Cardiac fibroblast (primary cell): ENCODE data around the gene MREG.

Experiments
- DNase-seq, 2 donors: peaks; one replicate each; pipeline versions ENCODE4 v3.0.0 to v3.0.0-alpha.2; 2010; ENCODE audit warnings: low read depth in 2 of 2
- H3K4me3 ChIP-seq, 2 donors: replicated peaks in 1 of 2; 1 replicate in 1 of 2; 2 replicates in 1 of 2; pipeline ENCODE4 v1.5.1; 2011; ENCODE audit warnings: low read depth in 2 of 2, low read length in 2 of 2, mild to moderate bottlenecking in 2 of 2, moderate library complexity in 1 of 2
- TF ChIP-seq, protein P1 (sequence below): IDR thresholded peaks from one replicate; pipeline ENCODE4 v1.5.1; 2011; ENCODE audit warnings: low read depth, mild to moderate bottlenecking, low read length, inconsistent platforms

MREG gene

DNA sequence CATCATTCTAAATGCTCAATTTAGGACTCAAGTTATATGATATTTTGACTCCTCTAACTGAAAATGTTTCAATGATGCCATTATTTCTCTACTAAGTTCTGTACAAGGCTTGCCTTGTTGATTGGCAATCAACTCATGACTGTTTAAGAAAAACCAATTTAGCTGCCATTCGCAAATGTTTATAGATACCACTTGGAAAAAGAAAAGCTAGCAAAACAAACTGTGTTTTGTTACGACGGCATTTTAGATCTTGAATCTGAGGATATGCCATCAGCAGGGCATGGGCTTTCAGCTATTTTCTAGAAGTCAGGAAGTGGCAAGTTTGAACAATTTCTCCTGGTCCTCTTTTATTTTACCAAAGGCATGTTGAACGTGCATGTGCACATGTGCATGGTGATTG, 65.3 kb downstream of the MREG start:
- TF ChIP-seq, protein P1, sequence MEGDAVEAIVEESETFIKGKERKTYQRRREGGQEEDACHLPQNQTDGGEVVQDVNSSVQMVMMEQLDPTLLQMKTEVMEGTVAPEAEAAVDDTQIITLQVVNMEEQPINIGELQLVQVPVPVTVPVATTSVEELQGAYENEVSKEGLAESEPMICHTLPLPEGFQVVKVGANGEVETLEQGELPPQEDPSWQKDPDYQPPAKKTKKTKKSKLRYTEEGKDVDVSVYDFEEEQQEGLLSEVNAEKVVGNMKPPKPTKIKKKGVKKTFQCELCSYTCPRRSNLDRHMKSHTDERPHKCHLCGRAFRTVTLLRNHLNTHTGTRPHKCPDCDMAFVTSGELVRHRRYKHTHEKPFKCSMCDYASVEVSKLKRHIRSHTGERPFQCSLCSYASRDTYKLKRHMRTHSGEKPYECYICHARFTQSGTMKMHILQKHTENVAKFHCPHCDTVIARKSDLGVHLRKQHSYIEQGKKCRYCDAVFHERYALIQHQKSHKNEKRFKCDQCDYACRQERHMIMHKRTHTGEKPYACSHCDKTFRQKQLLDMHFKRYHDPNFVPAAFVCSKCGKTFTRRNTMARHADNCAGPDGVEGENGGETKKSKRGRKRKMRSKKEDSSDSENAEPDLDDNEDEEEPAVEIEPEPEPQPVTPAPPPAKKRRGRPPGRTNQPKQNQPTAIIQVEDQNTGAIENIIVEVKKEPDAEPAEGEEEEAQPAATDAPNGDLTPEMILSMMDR = no peak
- no peak for DNase-seq
- no peak overlapping the region for H3K4me3 ChIP-seq

DNA sequence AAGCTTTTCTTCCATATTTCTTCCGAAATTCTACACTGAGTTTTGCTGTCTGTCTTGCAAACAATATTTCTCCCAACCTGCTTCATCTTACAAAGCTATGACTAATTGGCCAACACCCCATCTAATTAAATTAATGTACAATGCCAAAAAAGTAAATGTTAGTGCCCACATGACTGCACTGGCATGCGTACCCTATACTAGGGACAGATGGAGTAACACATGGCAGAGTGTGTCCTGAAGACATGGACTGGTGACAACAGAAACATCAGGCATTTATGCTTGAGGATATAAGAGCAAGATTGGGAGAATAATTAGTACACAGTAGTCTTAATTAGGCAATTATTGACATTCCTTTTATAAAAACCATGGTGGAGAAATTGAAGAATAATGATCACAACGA, 66.8 kb downstream of the MREG start:
- no peak overlapping the region for H3K4me3 ChIP-seq
- DNase-seq = no peak
- TF ChIP-seq, protein P1 = no peak

DNA sequence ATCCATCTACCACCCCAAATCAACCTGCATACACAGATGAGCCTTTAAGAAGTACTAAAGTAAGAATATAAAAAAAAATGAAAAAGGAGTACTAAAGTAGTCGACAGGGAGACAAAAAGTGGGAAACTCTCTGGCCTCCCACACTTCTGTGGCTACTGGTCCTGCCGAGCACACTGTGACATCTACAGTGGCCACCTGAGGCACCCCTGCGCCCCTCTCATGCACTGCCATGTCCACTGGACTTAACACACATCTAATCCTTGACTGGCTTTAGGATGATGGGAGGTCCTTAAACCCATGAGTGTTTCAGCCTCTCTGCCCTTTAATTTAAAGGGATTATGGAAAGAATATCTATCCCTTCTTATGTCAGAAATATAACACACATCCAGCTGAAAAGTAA, 71.2 kb downstream of the MREG start:
- no peak for DNase-seq
- H3K4me3 ChIP-seq = no peak overlapping the region
- TF ChIP-seq, protein P1 = no peak

DNA sequence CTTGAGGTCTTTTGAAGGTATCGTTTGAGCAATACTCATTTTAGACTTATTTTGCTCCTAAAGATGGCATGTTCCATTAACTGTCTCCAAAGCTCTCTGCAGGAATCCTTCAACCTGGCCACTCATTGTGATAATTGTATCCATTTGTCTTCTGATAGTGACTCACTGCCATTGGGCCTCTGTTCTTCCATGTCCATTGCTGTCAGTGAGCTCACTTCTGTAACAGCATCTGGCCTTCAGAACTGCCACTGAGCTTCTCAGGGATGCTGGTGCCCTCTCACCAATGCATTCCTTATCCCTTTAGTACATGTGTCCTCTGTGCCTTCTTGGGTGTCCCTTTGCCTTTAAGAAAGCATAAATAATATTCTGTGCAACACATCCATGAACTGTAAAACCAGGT, 71.6 kb downstream of the MREG start:
- DNase-seq = no peak
- TF ChIP-seq, protein P1 = no peak
- no peak overlapping the region for H3K4me3 ChIP-seq

DNA sequence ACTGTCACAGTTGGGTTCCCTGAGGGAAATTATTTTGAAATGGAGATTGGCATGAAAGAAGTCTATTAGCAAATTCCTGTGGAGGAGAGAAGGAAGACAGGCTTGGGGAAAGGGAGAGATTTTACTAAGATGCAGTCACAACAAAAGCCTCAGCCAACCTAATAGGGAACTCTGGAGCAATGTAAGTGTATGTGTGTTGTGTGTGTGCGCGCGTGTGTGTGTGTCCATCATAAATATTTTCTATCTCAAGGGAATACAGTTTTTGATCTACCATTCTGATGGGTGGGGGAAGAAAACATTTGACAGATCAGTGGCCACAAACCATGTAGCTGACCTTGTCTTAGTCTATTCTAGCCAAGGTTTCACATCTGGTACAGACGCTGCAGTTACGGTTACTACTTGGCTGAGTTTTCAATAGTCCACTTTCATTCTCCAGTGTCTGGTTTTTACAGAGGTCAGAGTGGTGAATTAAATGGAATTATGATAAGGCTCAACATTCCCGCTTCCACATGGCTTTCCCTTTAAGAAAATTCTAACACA, 72.6 kb downstream of the MREG start:
- no peak for DNase-seq
- TF ChIP-seq, protein P1 = no peak
- no peak overlapping the region for H3K4me3 ChIP-seq

DNA sequence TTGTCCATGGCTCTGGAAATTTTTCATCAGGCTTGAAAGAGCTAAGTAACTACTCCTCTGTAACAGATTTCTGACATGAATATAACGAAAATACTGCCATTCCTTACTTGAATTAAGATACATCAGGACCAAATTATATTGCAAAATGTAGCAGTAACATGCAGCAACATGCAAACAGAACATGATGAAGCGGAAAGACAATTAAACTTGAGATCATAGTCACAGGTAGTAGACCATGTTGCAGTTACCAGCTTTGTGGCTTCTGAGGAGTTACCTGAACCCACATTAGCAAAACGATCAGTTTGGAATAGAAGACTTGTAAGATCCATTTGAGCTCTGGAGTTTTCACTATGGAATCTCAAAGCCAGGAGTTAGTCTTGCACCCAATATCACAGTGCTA, 76.2 kb downstream of the MREG start:
- H3K4me3 ChIP-seq = no peak overlapping the region
- DNase-seq = no peak
- TF ChIP-seq, protein P1 = no peak

DNA sequence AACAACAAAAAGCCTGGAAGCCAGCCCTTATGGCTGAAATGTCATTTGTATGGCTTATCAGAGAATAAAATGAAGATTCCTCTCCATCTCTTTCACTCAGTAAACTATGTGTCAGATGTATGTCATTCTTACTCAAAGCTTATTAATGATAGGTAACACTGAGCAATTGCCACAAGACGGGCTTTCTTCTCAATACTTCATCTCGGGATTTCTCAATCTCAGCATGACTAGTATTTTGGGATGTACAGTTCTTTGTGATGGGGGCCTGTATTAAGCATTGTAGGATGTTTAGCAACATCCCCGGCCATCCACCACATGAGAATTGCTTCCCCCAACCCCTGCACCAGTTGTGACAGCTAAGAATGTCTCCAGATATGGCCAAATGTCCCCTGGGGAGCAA, 80.2 kb downstream of the MREG start:
- DNase-seq = peak in 1 of 2 donors; percentile 36
- TF ChIP-seq, protein P1 = no peak
- no peak overlapping the region for H3K4me3 ChIP-seq
